ENCODE data around the gene KLHL10.

GRCh38 chr17:41894791-41895331 is 57.2 kb downstream of the KLHL10 start:
- TF ChIP-seq CTCF (IDR thresholded peaks at IDR 0.05) (no peak), POLR2A (IDR thresholded peaks at IDR 0.05) (no peak), POLR2AphosphoS5 (IDR thresholded peaks at IDR 0.05) (no peak)
